Sciatic nerve (tissue), 2 donors: Measurements from ENCODE around the gene ERICH3. TPM values are rescaled to one million over a fixed set of nuclear protein-coding genes. Genes with fewer than 3 reads are reported as not detected.
A peak's percentile ranks its signal among the peaks of the same experiment; 100 is the strongest.
"Not testable (repeated sequence)": the region's sequence is repeated elsewhere in the genome, so short reads cannot be mapped to it uniquely, and the experiment has no call there.

Experiments
- ATAC-seq: fragments of 200-7000 bp; cut with Tn5 transposase; one replicate; pipeline ENCODE4 v1.9.1; 2020; ENCODE audit warnings: mild to moderate bottlenecking, moderate library complexity
- DNase-seq: peaks from one replicate; pipeline ENCODE4 v3.0.0-alpha.2; 2020; ENCODE audit warnings: low spot score
- intact Hi-C: fragments of 100-400 bp; cut with DNase I; formaldehyde crosslinking; loops from one replicate; pipeline ENCODE4 v1.14.2; 2022
- total RNA-seq: library from RNA; stranded (reverse); fragmentation: NEBNext Ultra II Directional; extraction: Animal tissue kit (Norgen Biotek cat#: 25700); gene quantifications from one replicate; pipeline ENCODE4 v1.2.1, GENCODE V29; 2021
- donor health status: DM: no; HTN: no; CAD: no.
- donor health status: DM: no; HTN: no; CAD: no.

The ERICH3 gene
- total RNA-seq, 1 donor from 2014 or later = 0.45 TPM

- DNase-seq (no peak), ATAC-seq (no peak)
- intact Hi-C loops = no loop called here
Observed at GRCh38 chr1:74683656-74684055, 10.1 kb upstream of the ERICH3 start.

- ATAC-seq = no peak
- intact Hi-C loops = no loop called here
- no peak for DNase-seq
Observed at GRCh38 chr1:74681851-74682250, 8.3 kb upstream of the ERICH3 start.

GRCh38 chr1:74681449-74681848 is 7.9 kb upstream of the ERICH3 start:
- ATAC-seq (no peak), DNase-seq (no peak)
- intact Hi-C loops = no loop called here

GRCh38 chr1:74681001-74681400 is 7.4 kb upstream of the ERICH3 start:
- intact Hi-C loops = no loop called here
- DNase-seq (no peak), ATAC-seq (peak; percentile 15)

- ATAC-seq (no peak), DNase-seq (no peak)
- intact Hi-C loops = no loop called here
Observed at GRCh38 chr1:74679811-74680210, 6.2 kb upstream of the ERICH3 start.

GRCh38 chr1:74677926-74678325 is 4.3 kb upstream of the ERICH3 start:
- intact Hi-C loops = no loop called here
- ATAC-seq (no peak), DNase-seq (no peak)

- no peak for DNase-seq
- no peak for ATAC-seq
- intact Hi-C loops = no loop called here
Observed at GRCh38 chr1:74674278-74675048, 871 bp upstream of the ERICH3 start.

GRCh38 chr1:74670866-74671265 is 2.7 kb downstream of the ERICH3 start:
- DNase-seq, ATAC-seq, intact Hi-C loops: not testable (repeated sequence)

GRCh38 chr1:74654708-74655107 is 18.9 kb downstream of the ERICH3 start:
- no peak for DNase-seq
- intact Hi-C loops = no loop called here
- no peak for ATAC-seq

- no peak for DNase-seq
Observed at GRCh38 chr1:74652711-74653139, 20.9 kb downstream of the ERICH3 start.

GRCh38 chr1:74650561-74650960 is 23.0 kb downstream of the ERICH3 start:
- intact Hi-C loops = no loop called here
- DNase-seq (no peak), ATAC-seq (no peak)

More at GRCh38 chr1:74652711-74653139, 20.9 kb downstream of the ERICH3 start:
- intact Hi-C loops = no loop called here
- no peak for ATAC-seq

- intact Hi-C loops = no loop called here
- DNase-seq (no peak), ATAC-seq (no peak)
Observed at GRCh38 chr1:74641876-74642275, 31.7 kb downstream of the ERICH3 start.

- intact Hi-C loops = no loop called here
- ATAC-seq = no peak
- no peak for DNase-seq
Observed at GRCh38 chr1:74641161-74641560, 32.4 kb downstream of the ERICH3 start.

- DNase-seq (no peak), ATAC-seq (no peak)
- intact Hi-C loops = no loop called here
Observed at GRCh38 chr1:74637296-74637695, 36.3 kb downstream of the ERICH3 start.

- no peak for ATAC-seq
- DNase-seq = no peak
- intact Hi-C loops = no loop called here
Observed at GRCh38 chr1:74629283-74629682, 44.3 kb downstream of the ERICH3 start.

GRCh38 chr1:74623716-74624115 is 49.9 kb downstream of the ERICH3 start:
- intact Hi-C loops = no loop called here
- no peak for DNase-seq
- ATAC-seq = no peak

- no peak for ATAC-seq
- no peak for DNase-seq
- intact Hi-C loops = no loop called here
Observed at GRCh38 chr1:74620242-74620641, 53.4 kb downstream of the ERICH3 start.

- intact Hi-C loops = no loop called here
- ATAC-seq = no peak
- DNase-seq = no peak
Observed at GRCh38 chr1:74618974-74619373, 54.6 kb downstream of the ERICH3 start.

GRCh38 chr1:74613894-74614293 is 59.7 kb downstream of the ERICH3 start:
- no peak for DNase-seq
- no peak for ATAC-seq
- intact Hi-C loops = no loop called here

GRCh38 chr1:74611887-74612286 is 61.7 kb downstream of the ERICH3 start:
- intact Hi-C loops = no loop called here
- ATAC-seq = no peak

GRCh38 chr1:74610961-74611360 is 62.6 kb downstream of the ERICH3 start:
- DNase-seq = no peak
- no peak for ATAC-seq
- intact Hi-C loops = no loop called here

More at GRCh38 chr1:74611887-74612286, 61.7 kb downstream of the ERICH3 start:
- DNase-seq = no peak
